ENCODE data around the gene TRIM71.

DNA sequence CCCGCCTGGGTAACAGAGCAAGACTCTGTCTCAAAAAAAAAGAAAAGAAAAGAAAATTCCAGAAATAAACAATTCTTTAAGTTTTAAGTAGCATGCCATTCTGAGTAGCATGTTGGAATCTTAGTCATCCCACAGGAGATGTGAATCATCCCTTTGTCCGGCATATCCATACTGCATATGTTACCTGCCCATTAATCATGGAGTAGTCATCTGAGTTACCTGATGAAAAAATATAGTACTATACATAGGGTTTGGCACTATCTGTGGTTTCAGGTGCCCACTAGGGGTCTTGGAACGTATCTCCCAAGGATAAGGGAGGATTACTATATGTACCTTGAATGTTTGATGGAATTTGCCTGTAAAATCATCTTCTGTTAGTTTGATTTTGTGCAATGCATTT is 127.3 kb downstream of the TRIM71 start:
- TF ChIP-seq EZH2 (IDR thresholded peaks at IDR 0.05; ENCODE audit: insufficient read depth, poor library complexity, severe bottlenecking) (no peak), EZH2phosphoT487 (IDR thresholded peaks at IDR 0.05; ENCODE audit: insufficient read depth, low read depth) (no peak)

Measured in GM23248 (cell line).